ENCODE results near the gene CSHL1.

GRCh38 chr17:63937920-63938319 is 26.9 kb upstream of the CSHL1 start:
- no peak for TF ChIP-seq CTCF (IDR thresholded peaks at IDR 0.05)
- TF ChIP-seq ZFX (IDR thresholded peaks at IDR 0.05; ENCODE audit: borderline replicate concordance), result no peak
